GM19025 (cell line): ENCODE measurements around the gene UBR3.
"Not testable (repeated sequence)": the region's sequence is repeated elsewhere in the genome, so short reads cannot be mapped to it uniquely, and the experiment has no call there.

ENCODE experiments used
- ATAC-seq: cut with Tn5 transposase; IDR thresholded peaks from one replicate; pipeline ENCODE4 v1.9.1; 2021; ENCODE audit warnings: mild to moderate bottlenecking, low read depth, moderate library complexity; ENCODE audit not compliant: unreplicated experiment

Gene UBR3

DNA sequence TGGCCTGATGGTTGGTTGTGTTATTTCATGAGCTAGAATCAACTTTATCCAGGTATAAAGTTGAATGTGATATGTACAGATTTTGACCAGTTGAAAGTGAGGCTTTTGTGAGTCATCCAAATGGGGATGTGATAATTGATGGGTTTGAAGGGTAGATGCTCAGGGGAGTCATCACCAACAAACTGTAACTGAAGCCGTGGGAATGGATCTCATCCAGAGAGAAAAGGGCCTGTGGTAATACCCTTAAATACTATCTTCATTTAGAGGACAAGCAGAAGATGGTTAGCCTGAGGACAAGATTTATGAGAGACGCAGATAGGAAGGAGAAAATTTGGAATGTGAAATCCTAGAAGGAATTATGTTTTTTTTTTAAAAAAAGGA is 260.1 kb downstream of the UBR3 start:
- no peak for ATAC-seq

DNA sequence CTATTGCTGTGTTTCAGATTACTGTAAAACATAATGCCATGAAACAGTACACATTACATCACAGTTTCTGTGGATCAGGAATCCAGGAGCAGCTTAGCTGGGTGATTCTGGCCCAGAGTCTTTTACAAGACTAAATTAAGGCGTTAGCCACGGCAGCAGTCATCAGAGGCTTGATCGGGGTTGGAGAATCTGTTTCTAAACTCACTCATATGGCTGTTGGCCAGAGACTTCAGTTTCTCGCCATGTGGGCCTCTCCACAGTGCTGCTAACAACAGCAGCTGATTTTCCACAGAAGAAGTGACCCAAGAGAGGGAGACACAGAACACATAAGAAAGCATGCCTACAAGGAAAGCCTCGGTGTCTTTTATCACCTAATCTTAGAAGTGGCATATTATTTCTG is 261.5 kb downstream of the UBR3 start:
- ATAC-seq = no peak

- ATAC-seq = no peak
These were observed 263.0 kb downstream of the UBR3 start for GRCh38 chr2:170090229-170090628.

DNA sequence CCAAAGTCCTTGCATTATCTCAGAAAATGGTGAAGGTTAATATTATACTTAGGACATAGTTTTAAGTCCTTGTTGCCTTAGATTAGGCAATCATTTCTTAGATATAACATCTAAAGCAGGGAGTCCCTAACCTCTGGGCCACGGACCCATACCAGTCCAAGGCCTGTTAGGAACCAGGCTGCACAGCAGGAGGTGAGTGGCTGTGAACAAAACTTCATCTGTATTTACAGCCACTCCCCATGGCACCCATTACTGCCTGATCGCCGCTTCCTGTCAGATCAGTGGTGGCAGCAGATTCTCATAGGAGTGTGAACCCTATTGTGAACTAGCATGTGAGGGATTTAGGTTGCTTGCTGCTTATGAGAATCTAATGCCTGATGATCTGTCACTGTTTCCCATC is 264.2 kb downstream of the UBR3 start:
- ATAC-seq = no peak

GRCh38 chr2:170092436-170093060 is 265.3 kb downstream of the UBR3 start:
- no peak for ATAC-seq

DNA sequence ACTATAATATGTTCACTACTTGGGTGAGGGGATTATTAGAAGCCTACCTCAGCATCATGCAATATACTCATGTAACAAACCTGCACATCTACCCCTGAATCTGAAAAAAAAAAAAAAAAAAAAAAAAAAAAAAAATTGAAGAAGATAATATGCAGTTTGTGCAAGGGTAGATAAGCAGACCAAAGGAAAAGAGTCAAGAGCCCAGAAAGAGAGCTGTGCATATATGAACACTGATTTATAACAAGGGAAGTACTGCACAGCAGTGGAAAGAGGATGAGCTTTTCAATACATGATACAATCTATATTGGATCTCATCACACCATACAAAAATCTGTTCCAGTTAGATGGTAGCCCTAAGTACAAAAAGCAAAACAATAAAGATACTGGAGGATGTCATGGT is 268.1 kb downstream of the UBR3 start:
- ATAC-seq = no peak

DNA sequence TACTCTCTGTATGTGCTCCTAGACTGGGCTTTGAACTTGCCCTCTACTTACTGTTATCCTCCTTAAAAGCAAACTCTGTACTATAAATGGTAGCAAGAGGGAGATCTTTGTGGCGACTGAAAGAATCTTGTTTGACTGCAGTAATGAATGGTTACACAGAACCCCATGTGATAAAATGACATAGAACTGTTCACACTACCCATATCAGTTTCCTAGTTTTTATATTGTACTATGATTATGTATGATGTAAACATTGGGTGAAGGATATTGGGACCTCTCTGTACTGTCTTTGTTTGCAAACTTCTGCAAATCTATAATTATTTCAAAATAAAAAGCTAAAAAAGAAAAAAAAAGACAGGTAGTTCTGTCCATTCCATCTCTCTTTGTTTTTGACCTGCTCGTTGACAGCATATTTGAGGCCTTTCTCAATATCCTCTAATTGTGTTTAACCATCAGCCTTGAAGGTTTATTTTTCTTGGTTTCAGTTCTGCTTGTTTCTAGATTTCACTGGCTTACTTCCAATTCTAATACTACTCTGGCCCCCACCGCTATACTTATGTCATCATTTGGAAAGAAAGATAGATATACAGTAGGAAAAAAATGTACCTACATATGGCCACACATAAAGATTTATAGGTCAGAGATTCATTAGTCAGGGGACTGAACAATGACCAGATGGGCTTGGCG is 271.5 kb downstream of the UBR3 start:
- no peak for ATAC-seq

GRCh38 chr2:170101789-170102188 is 274.5 kb downstream of the UBR3 start:
- ATAC-seq = no peak

DNA sequence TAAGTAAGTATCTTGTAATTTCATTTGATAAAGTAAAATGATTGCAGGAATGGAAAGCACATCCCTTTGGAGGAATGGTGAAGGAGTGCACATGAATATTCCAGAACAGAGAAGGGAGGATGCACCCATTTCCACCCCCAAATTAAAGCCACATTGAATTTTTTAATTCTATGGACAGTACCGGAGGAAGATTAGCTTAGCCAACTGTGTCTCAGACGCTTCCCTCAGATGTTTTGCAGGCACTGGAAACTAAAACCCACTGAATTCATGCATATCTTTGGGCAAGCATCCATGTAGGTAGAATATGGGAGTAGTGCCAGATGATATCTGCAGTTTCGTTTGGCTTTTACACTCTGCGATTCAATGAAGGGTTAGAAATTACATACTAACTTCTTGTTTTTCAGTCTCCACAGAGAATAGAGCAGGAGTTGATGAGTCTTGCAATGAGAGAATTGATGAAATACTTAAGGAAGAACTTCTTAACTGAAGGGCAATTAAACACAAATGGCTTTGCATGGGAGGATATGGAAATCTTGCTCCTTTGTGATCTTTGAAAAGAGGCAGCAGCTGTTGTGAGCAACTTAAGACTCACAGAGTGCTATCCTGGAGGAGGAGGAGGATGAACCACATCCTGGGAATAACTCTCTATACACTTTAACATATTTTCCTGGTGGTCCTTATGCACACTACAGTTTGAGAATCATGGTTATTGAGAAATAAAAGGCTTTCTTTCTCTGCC is 279.0 kb downstream of the UBR3 start:
- no peak for ATAC-seq

DNA sequence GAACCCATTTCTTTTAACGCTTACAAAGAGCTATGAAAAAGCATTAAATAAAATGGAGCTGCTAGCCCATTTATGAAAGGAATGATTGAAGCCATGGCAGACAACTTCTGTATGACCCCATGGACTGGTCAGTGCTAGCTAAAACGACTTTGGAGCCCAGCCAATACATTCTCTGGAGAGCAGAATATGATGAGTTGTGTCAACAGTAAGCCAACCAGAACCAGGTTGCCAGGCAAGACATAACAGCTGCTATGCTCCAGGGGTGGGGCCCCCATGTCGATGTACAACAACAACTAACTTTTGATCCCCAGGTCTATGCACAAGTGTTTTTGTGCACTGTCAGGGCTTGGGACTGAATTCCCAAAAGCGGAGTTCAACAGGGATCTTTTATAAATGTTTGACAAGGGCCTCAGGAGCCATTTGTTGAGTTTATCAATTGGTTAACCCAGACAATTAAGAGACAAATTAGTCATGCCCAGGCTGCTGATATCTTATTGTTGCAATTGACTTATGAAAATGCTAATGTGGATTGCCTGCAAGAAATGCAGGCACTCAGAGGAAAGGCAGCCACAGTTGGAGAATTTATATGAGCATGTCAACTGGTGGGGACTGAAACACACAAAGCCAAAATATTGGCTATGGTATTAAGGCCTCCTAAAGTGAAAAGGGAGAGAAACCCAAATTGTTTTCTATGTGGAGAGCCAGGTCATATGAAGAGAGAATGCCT is 286.1 kb downstream of the UBR3 start:
- ATAC-seq = no peak

GRCh38 chr2:170115501-170116229 is 288.4 kb downstream of the UBR3 start:
- ATAC-seq = no peak

- ATAC-seq = no peak
These were observed 291.4 kb downstream of the UBR3 start for GRCh38 chr2:170118641-170119040.

DNA sequence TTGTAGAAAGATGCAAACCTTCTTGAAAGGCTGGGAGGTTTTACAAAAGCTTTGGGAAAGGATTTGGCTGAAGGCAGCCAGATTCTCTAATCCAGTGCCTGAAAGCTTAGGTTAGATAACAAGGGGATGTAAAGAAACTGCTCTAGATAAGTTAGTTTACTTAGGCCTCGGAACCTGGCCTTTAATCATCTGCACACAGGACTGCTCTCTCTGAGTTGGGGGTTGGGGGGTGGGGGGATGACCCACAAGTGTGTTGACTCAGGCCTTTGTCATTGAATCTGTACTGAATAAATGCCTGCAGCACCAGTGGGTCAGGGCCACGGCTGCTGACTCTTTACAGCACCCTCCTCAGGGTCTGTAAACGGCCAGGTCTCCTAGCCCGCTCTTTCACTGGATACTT is 292.1 kb downstream of the UBR3 start:
- not testable (repeated sequence) for ATAC-seq

DNA sequence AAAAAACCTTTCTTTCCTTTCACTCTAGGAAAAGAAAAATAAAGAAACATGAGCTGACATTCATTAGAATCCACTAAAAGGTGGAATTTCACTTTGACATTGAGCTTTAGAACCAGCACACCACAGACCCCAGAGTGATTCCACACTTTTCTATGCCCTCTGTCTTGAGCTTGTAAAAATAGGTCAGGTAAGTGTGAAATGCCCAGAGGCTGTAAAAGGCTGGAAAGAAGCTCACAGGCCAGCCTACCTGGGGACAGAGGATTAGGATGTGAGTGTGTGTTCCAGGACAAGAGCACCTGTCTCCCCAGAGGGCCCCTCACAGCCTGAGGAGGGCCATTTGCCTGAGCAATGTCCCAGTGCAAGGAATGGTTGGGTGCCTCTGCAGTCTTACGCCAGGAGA is 294.4 kb downstream of the UBR3 start:
- no peak for ATAC-seq

DNA sequence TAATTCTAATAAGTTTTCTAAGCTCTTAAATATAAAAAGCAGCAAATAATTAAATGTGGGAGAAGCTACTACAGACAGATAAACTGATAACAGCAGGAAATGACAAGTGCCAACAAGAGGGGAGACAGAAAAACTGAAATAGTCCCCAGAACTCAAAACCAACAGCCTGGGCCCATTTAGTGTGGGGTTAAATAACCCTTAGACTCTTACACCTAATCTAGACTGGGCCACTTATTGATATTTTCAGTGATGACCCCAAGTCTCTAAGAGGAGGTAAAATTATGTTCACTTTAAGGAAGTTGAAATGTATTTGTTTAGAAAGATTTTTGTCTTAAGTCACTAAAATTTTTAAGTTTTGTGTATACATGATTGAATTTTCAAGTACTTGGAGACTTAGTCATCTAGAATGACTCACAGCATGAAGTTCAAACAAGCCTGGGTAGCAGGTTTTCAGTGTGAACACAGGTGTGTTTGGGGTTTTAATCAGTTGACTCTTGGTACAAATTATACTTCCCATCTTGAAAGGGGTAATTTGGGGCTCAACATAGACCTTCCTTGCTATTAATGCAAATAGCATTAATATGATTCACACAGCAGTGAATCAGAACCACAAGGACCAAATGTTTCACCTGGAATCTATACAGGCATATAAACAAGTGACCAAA is 295.8 kb downstream of the UBR3 start:
- ATAC-seq = no peak

DNA sequence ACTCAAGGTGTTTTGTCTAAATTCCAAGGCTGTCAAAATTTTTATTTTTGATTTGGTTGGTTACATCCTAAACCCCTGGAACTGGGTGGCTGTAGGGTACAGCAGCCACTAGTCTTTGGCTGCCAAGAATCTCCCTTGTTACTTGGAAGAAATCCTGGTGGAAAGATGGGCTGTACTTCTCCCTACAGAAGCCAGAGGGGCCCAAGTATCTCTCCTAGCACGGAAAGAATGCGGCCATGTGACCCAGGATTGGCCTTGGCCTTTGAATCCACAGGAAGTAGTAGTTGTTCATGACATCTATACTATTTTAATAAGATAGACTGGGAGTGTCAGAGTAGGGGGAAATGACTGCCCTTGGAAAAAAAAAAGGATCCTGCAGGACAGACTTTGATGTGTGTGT is 296.3 kb downstream of the UBR3 start:
- no peak for ATAC-seq

DNA sequence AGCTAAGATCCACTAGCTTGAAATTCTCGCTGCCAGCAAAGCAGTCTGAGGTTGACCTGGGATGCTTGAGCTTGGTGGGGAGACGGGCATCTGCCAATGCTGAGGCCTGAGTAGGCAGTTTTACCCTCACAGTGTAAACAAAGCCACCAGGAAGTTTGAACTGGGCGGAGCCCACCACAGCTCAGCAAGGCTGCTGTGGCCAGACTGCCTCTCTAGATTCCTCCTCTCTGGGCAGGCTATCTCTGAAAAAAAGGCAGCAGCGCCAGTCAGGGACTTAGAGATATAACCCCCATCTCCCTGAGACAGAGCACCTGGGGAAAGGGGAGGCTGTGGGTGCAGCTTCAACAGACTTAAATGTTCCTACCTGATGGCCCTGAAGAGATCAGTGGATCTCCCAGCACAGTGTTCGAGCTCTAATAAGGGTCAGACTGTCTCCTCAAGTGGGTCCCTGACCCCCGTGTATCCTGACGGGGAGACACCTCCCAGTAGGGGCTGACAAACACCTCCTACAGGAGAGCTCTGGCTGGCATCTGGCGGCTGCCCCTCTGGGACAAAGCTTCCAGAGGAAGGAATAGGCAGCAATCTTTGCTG is 299.0 kb downstream of the UBR3 start:
- not testable (repeated sequence) for ATAC-seq
